ENCODE measurements around the gene OGA.

OGA gene

GRCh38 chr10:101829561-101830315 is 11.5 kb upstream of the OGA start:
- Histone ChIP-seq H3K4me2 (ENCODE audit: insufficient read depth, low read length) (peak overlapping the region; percentile 92; the same call in 1 of the 2 replicates), H3K27me3 (ENCODE audit: insufficient read depth, low read length, poor library complexity) (no peaks in the 10 kb centered on the region), H3K4me3 (ENCODE audit: low read depth in 1 of 2, low read length in 2 of 2) (peak overlapping the region in 1 of 2 experiments; percentile 64; a peak in 1 of 4 replicates), H3K4me1 (ENCODE audit: insufficient read depth, low read length) (peaks cover 35% of the 10 kb centered on the region), H3K27ac (ENCODE audit: low read length) (peak overlapping the region; percentile 80), H3K36me3 (ENCODE audit: insufficient read depth, low read length) (no peaks in the 10 kb centered on the region), H4K20me1 (ENCODE audit: insufficient read depth, low read length) (peaks cover 3% of the 10 kb centered on the region; the same call in 1 of the 2 replicates), H3K79me2 (ENCODE audit: insufficient read depth, low read length) (no peaks in the 10 kb centered on the region), H3K9ac (ENCODE audit: low read depth, low read length) (peak overlapping the region; percentile 66; the same call in 1 of the 2 replicates), H3K9me3 (ENCODE audit: insufficient read depth, low read length, severe bottlenecking) (no peaks in the 10 kb centered on the region), H2AFZ (ENCODE audit: low read depth, low read length) (peak overlapping the region; percentile 85)
- TF ChIP-seq, protein P1, sequence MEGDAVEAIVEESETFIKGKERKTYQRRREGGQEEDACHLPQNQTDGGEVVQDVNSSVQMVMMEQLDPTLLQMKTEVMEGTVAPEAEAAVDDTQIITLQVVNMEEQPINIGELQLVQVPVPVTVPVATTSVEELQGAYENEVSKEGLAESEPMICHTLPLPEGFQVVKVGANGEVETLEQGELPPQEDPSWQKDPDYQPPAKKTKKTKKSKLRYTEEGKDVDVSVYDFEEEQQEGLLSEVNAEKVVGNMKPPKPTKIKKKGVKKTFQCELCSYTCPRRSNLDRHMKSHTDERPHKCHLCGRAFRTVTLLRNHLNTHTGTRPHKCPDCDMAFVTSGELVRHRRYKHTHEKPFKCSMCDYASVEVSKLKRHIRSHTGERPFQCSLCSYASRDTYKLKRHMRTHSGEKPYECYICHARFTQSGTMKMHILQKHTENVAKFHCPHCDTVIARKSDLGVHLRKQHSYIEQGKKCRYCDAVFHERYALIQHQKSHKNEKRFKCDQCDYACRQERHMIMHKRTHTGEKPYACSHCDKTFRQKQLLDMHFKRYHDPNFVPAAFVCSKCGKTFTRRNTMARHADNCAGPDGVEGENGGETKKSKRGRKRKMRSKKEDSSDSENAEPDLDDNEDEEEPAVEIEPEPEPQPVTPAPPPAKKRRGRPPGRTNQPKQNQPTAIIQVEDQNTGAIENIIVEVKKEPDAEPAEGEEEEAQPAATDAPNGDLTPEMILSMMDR (IDR thresholded peaks at IDR 0.05; ENCODE audit: borderline replicate concordance, extremely low read depth, low read length, poor library complexity, severe bottlenecking): no peak
- no peak for TF ChIP-seq EZH2 (IDR thresholded peaks at IDR 0.05; ENCODE audit: borderline replicate concordance, low read depth, low read length, severe bottlenecking)
- ATAC-seq (ENCODE audit: insufficient read depth, low read depth) (no peak), DNase-seq (no peak)

- no peaks in the 10 kb centered on the region for H3K9me3 ChIP-seq (ENCODE audit: insufficient read depth, low read length, severe bottlenecking)
- H3K4me1 ChIP-seq (ENCODE audit: insufficient read depth, low read length): peaks cover 31% of the 10 kb centered on the region
- H4K20me1 ChIP-seq (ENCODE audit: insufficient read depth, low read length): peaks cover 3% of the 10 kb centered on the region; the same call in 1 of the 2 replicates
- no peaks in the 10 kb centered on the region for H3K27me3 ChIP-seq (ENCODE audit: insufficient read depth, low read length, poor library complexity)
- H3K4me2 ChIP-seq (ENCODE audit: insufficient read depth, low read length): no peak overlapping the region
- no peaks in the 10 kb centered on the region for H3K79me2 ChIP-seq (ENCODE audit: insufficient read depth, low read length)
- no peak overlapping the region for H2AFZ ChIP-seq (ENCODE audit: low read depth, low read length)
- H3K36me3 ChIP-seq (ENCODE audit: insufficient read depth, low read length): no peaks in the 10 kb centered on the region
- ATAC-seq (ENCODE audit: insufficient read depth, low read depth) (no peak), DNase-seq (no peak)
- H3K9ac ChIP-seq (ENCODE audit: low read depth, low read length): no peak overlapping the region
- H3K4me3 ChIP-seq (ENCODE audit: low read depth in 1 of 2, low read length in 2 of 2): no peak overlapping the region
- H3K27ac ChIP-seq (ENCODE audit: low read length): no peak overlapping the region
- no peak for TF ChIP-seq EZH2 (IDR thresholded peaks at IDR 0.05; ENCODE audit: borderline replicate concordance, low read depth, low read length, severe bottlenecking)
- TF ChIP-seq, protein P1 (IDR thresholded peaks at IDR 0.05; ENCODE audit: borderline replicate concordance, extremely low read depth, low read length, poor library complexity, severe bottlenecking): no peak
Observed at GRCh38 chr10:101828766-101829551, 10.7 kb upstream of the OGA start.

GRCh38 chr10:101827919-101828600 is 9.8 kb upstream of the OGA start:
- ATAC-seq (ENCODE audit: insufficient read depth, low read depth) (no peak), DNase-seq (no peak)
- Histone ChIP-seq H2AFZ (ENCODE audit: low read depth, low read length) (no peak overlapping the region), H3K4me1 (ENCODE audit: insufficient read depth, low read length) (peaks cover 31% of the 10 kb centered on the region), H3K79me2 (ENCODE audit: insufficient read depth, low read length) (no peaks in the 10 kb centered on the region), H3K36me3 (ENCODE audit: insufficient read depth, low read length) (no peaks in the 10 kb centered on the region), H3K9ac (ENCODE audit: low read depth, low read length) (no peak overlapping the region), H3K4me3 (ENCODE audit: low read depth in 1 of 2, low read length in 2 of 2) (no peak overlapping the region), H4K20me1 (ENCODE audit: insufficient read depth, low read length) (peaks cover 3% of the 10 kb centered on the region; the same call in 1 of the 2 replicates), H3K27ac (ENCODE audit: low read length) (no peak overlapping the region), H3K27me3 (ENCODE audit: insufficient read depth, low read length, poor library complexity) (no peaks in the 10 kb centered on the region), H3K9me3 (ENCODE audit: insufficient read depth, low read length, severe bottlenecking) (no peaks in the 10 kb centered on the region), H3K4me2 (ENCODE audit: insufficient read depth, low read length) (no peak overlapping the region)
- TF ChIP-seq EZH2 (IDR thresholded peaks at IDR 0.05; ENCODE audit: borderline replicate concordance, low read depth, low read length, severe bottlenecking): no peak
- TF ChIP-seq, protein P1 (IDR thresholded peaks at IDR 0.05; ENCODE audit: borderline replicate concordance, extremely low read depth, low read length, poor library complexity, severe bottlenecking): no peak

Measured in DND-41 (cell line).